HPDE6-E6E7 (cell line): ENCODE data around the gene CDON.
A peak's percentile ranks its signal among the peaks of the same experiment; 100 is the strongest.

ENCODE experiments used
- DNase-seq: peaks from one replicate; pipeline ENCODE4 v3.0.0; 2011; ENCODE audit warnings: missing footprints; ENCODE audit errors: extremely low spot score

The CDON gene

GRCh38 chr11:125944350-125945010 lies 118.2 kb downstream of the CDON start:
- no peak for DNase-seq

DNA sequence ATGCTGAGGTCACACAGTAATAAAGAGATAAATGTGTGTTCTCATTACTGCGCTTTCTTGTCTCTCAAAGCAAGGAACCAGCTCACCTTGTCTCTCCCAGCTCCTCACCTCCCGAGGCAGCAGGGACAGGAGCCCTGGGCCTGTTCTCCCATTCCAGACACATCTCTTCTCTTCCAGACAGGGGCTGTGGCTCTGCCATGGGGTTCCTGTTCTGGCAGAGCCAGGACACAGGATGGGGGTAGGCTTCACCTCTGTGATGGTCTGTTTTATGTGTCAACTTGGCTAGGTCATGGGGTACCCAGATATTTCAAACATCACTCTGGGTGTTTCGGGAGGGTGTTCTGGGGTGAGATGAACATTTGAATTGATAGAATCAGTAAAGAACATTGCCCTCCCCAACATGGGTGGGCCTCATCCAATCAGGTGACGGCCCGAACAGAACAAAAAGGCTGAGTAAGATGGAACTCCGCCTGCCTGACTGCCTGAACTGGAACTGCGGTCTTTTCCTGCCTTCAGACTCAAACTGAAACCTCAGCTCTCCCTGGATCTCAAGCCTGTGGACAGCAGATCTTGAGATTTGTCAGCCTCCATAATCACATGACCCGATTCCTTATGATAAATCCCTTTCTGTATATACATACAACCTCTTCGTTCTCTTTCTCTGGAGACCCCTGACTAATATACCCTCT lies 118.9 kb downstream of the CDON start:
- no peak for DNase-seq

- DNase-seq: no peak
Observed at GRCh38 chr11:125942771-125943428, 119.8 kb downstream of the CDON start.

DNA sequence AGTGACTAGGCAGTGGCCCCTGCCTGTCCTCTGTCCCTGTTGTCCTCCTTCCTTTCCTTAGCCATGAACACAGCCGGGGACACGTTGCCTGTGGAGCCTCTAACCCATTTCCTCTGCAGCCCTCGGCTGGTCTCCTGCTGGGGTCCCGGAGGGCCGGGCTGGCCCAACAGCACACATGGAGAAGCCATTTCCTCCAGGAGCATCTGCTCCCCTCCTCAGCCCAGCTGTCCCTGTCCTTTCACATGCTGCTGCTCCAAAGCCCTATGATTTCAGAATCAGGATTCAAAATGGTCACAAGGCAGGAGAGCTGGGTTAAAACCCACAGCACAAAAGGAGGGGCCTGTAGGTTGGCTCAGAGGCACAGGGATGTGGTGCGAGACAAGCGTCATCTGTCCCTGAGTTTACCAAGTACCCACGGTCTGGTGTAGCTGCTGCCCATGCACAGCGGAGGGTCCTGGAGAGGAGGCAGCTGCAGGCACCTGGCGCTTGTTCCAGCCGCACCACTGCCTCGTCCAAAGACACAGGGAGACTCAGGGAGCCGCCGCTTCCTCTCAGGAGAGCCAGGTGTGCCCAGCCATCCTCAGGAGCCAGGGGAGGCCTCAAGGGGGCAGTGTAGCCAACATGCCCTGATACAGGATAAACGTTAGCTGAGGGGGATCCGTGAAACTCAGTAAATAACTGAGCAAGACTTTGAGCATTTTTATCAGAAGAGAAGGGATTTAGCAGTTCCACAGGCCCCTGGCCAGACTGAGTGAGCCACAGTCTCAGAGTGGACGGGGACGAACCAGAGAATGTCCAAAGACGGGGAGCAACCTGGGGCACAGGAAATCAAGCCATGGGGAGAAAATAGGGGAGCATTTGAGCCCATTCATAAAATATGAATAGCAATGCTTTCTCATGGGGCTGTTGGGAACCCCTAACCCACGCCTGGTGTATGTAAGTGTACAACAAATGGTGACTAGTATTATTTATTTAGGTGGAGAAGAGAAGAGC lies 120.8 kb downstream of the CDON start:
- peak; percentile 67 for DNase-seq

GRCh38 chr11:125941267-125941618 lies 121.4 kb downstream of the CDON start:
- DNase-seq: no peak

DNA sequence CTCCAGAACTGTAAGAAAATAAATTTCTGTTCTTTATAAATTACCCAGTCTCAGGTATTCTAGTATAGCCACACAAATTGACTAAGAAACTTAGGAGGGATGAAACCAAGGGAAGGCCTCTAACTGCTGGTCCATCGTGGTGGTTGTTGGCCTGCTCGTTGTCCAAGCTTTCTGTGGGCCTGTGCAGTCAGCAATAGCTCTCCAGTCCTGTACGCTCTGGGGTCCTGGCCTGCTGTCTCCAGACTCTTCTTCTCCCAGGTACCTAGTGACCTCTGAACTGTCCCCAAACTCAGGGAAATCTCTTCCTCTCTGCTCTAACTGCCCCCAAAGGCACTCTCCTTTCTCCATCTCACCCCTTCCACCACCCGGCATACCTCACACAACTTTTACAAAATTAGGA lies 122.5 kb downstream of the CDON start:
- DNase-seq: no peak

- DNase-seq: no peak
Observed at GRCh38 chr11:125939081-125939521, 123.6 kb downstream of the CDON start.

DNA sequence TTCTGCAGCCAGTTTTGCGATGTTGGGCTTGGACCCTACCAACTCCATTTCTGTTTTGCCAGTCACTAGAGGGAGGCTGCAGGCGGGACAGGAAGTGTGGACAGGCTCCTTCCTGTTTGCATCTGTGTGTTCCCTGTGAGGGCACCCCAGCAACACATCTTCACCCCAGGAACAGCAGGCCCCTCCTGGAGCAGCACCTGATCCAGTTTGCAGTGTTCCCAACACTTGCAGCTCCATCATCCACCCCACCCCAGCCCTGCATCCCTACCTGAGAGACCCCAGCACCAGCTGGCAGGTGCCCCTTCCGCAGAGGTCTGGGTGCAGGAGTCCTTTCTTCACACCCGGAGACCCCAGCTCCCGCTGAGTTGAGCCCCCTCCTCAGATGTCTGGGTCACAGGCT lies 124.2 kb downstream of the CDON start:
- no peak for DNase-seq

GRCh38 chr11:125935618-125936199 lies 127.0 kb downstream of the CDON start:
- no peak for DNase-seq

DNA sequence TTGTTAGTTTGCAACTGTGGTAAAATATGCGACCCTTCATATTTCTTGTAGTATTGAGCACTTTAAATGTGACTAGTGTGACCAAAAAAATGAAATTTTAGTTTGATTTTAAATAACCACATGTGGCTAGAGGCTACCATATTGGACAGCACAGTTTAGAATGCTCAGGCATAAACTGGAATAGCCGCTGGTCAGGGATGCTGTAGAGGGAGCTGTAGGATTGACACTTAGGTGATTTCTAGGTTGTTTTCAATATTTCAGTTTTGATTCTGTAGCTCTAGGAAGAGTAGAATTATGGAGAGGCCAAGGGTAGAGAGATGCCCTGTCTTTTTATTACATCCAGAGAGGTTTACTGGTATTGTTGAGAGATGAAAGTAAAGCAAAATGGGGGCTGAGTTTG lies 127.6 kb downstream of the CDON start:
- DNase-seq: no peak

DNA sequence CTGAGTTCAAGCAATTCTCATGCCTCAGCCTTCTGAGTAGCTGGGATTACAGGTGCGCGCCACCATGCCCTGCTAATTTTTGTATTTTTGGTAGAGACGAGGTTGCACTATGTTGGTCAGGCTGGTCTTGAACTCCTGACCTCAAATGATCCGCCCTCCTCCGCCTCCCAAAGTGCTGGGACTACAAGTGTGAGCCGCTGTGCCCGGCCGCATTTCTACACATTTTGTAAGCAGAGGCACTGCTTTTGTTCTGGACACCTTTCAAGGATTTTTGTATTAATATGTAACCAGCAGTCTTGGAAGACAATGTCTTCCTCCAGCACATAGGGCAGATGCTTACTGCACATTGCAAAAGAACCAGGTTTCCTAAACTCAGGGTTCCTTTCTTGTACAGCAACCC lies 128.2 kb downstream of the CDON start:
- DNase-seq: no peak

- DNase-seq: no peak
Observed at GRCh38 chr11:125933030-125933813, 129.4 kb downstream of the CDON start.

DNA sequence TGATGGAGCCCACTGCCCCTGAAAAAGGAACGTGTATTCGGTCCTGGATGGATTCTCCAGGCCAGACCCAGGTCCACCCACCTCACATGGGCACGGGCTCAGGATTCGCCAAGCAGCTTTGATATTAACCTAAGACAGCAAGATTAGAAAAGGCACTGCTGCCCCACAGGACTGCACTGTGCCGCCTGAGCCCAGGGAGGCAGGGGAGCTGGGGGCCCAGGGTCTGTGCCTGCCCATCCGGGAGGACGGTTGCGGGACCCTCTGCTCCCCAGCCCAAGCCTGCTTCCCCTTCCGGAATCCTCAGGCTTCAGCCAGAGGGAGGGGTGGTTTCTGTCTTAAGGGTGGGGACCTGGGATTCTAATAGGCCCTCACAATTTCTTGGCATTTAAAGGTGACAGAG lies 130.4 kb downstream of the CDON start:
- no peak for DNase-seq

- DNase-seq: no peak
Observed at GRCh38 chr11:125931668-125932067, 131.0 kb downstream of the CDON start.

GRCh38 chr11:125931116-125931515 lies 131.6 kb downstream of the CDON start:
- no peak for DNase-seq

DNA sequence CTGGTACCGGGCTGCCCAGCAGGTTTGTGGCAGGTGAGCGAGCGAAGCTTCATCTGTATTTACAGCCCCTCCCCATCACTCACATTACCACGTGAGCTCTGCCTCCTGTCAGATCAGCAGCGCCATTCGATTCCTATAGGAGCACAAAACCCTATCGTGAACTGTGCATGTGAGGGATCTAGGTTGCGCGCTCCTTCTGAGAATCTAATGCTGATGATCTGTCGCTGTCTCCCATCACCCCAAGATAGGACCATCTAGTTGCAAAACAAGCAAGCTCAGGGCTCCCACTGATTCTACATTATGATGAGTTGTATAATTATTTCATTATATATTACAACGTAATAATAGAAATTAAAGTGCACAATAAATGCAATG lies 132.6 kb downstream of the CDON start:
- no peak for DNase-seq

- DNase-seq: no peak
Observed at GRCh38 chr11:125929445-125930075, 133.1 kb downstream of the CDON start.

GRCh38 chr11:125926682-125927081 lies 136.0 kb downstream of the CDON start:
- DNase-seq: no peak

- DNase-seq: no peak
Observed at GRCh38 chr11:125925804-125926203, 136.9 kb downstream of the CDON start.

GRCh38 chr11:125925247-125925740 lies 137.4 kb downstream of the CDON start:
- DNase-seq: no peak
